T-helper 2 cell treated with Interferon-gamma antibody and Interleukin-4, amounts not matched to agents 100 ng/mL and 5 ng/mL, for 36 hours (primary cell): ENCODE data around the gene PPP6R1. TPM values are rescaled to one million over a fixed set of nuclear protein-coding genes. Genes with fewer than 3 reads are reported as not detected.

ENCODE experiments used
- intact Hi-C: fragments of 100-400 bp; cut with micrococcal nuclease; formaldehyde crosslinking; loops from one replicate; pipeline ENCODE4 v1.15.1; 2023
- total RNA-seq: library from RNA; stranded (reverse); gene quantifications from 2 replicates; pipeline ENCODE4 v1.2.3, GENCODE V29; 2022

The PPP6R1 gene
- total RNA-seq, result 218 and 224 TPM in 2 replicates

- intact Hi-C loops, result loop anchor here (1.0 to 10.0 kb wide), 13 partner anchors 21 to 863 kb away; partner anchors contain the start of genes FIZ1, HSPBP1, KMT5C and LENG9
These were observed at the start of gene PPP6R1 for GRCh38 chr19:55258828-55259539. Gene PPP6R1, minus strand, starts transcription at chr19:55259017. Its CDS starts 11,914 bp downstream, at chr19:55247103.

- intact Hi-C loops, result no loop called here
These were observed 49.5 kb upstream of the PPP6R1 start for GRCh38 chr19:55308281-55308680.

- intact Hi-C loops, result no loop called here
These were observed 47.9 kb upstream of the PPP6R1 start for GRCh38 chr19:55306712-55307111.

- intact Hi-C loops, result no loop called here
These were observed 47.3 kb upstream of the PPP6R1 start for GRCh38 chr19:55305983-55306562.

GRCh38 chr19:55305491-55305890 is 46.7 kb upstream of the PPP6R1 start:
- intact Hi-C loops, result no loop called here

- intact Hi-C loops, result loop anchor here (5.0 kb wide), 1 partner anchor 102 kb away; the partner anchor contains the start of gene UBE2S
These were observed 46.2 kb upstream of the PPP6R1 start for GRCh38 chr19:55304980-55305379.

- intact Hi-C loops, result loop anchor here (5.0 kb wide), 1 partner anchor 103 kb away; the partner anchor contains the start of gene UBE2S
These were observed 45.6 kb upstream of the PPP6R1 start for GRCh38 chr19:55304279-55304978.

- intact Hi-C loops, result loop anchor here (5.0 kb wide), 1 partner anchor 104 kb away; the partner anchor contains the start of gene UBE2S
These were observed 44.7 kb upstream of the PPP6R1 start for GRCh38 chr19:55303477-55303876.

- intact Hi-C loops, result loop anchor here (1.0 to 5.0 kb wide), 2 partner anchors 83 to 105 kb away; partner anchors contain the start of genes RPL28 and UBE2S
These were observed 43.5 kb upstream of the PPP6R1 start for GRCh38 chr19:55302318-55302703.

GRCh38 chr19:55301459-55302317 is 42.9 kb upstream of the PPP6R1 start:
- intact Hi-C loops, result loop anchor here (1.0 to 5.0 kb wide), 3 partner anchors 38 to 106 kb away; partner anchors contain the start of genes KMT5C, RPL28 and UBE2S

- intact Hi-C loops, result loop anchor here (1.0 to 5.0 kb wide), 2 partner anchors 38 to 106 kb away; partner anchors contain the start of genes KMT5C and UBE2S
These were observed 42.2 kb upstream of the PPP6R1 start for GRCh38 chr19:55300886-55301458.

- intact Hi-C loops, result loop anchor here (5.0 kb wide), 1 partner anchor 107 kb away; the partner anchor contains the start of gene UBE2S
These were observed 41.2 kb upstream of the PPP6R1 start for GRCh38 chr19:55299991-55300390.

- intact Hi-C loops, result no loop called here
These were observed 38.5 kb upstream of the PPP6R1 start for GRCh38 chr19:55297267-55297666.

GRCh38 chr19:55289117-55289796 is 30.4 kb upstream of the PPP6R1 start:
- intact Hi-C loops, result no loop called here

- intact Hi-C loops, result no loop called here
These were observed 28.7 kb upstream of the PPP6R1 start for GRCh38 chr19:55287361-55288079.

GRCh38 chr19:55285229-55285890 is 26.5 kb upstream of the PPP6R1 start:
- intact Hi-C loops, result no loop called here

- intact Hi-C loops, result no loop called here
These were observed 25.7 kb upstream of the PPP6R1 start for GRCh38 chr19:55284405-55285058.
